Ovary (tissue), 3 donors: Measurements from ENCODE around the gene TRMT112.

Experiments used
- POLR2A ChIP-seq: fragments of 450-650 bp; IDR thresholded peaks from one replicate; pipeline ENCODE4 v1.6.1; 2017; ENCODE audit warnings: antibody characterized with exemption, mild to moderate bottlenecking, moderate library complexity
- TF ChIP-seq, protein P1 (sequence below), 3 donors: fragments of 450-650 bp in 2 of 3; fragments of 200-600 bp in 1 of 3; IDR thresholded peaks; one replicate each; pipeline versions ENCODE4 v1.5.1 to v1.8.0; 2016 to 2022; ENCODE audit warnings: antibody characterized with exemption in 3 of 3, mild to moderate bottlenecking in 1 of 3
- donor health status: DM: no; HTN: no; CAD: no.

DNA sequence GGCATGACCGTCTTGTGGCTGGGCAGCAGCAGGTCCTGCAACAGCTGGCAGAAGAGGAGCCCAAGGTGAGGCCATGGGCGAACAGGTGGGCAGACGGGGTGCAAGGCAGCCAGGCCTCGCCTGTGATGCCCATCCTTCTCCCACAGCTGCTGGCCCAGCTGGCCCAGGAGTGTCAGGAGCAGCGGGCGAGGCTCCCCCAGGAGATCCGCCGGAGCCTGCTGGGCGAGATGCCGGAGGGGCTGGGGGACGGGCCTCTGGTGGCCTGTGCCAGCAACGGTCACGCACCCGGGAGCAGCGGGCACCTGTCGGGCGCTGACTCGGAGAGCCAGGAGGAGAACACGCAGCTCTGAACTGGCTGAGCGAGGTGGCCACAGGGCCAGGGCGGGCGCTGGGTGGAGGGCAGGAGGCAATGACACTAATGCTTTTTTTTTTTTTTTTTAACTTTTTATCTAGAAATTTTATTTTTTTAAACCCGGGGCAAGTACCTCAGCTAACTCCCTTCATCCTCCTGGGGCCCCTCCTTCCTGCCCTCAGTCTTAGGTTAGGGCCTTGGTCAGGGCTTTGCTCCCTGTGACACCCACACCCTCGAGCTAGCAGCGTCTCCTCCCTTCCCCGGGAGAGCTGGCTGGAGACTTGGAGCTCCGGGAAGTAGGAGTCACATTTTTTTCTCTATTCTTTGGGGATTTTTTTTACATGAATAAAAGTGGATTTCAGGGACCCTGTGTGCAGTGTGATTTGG, 50.0 kb downstream of the TRMT112 start:
- no peak for TF ChIP-seq POLR2A
- TF ChIP-seq, protein P1, sequence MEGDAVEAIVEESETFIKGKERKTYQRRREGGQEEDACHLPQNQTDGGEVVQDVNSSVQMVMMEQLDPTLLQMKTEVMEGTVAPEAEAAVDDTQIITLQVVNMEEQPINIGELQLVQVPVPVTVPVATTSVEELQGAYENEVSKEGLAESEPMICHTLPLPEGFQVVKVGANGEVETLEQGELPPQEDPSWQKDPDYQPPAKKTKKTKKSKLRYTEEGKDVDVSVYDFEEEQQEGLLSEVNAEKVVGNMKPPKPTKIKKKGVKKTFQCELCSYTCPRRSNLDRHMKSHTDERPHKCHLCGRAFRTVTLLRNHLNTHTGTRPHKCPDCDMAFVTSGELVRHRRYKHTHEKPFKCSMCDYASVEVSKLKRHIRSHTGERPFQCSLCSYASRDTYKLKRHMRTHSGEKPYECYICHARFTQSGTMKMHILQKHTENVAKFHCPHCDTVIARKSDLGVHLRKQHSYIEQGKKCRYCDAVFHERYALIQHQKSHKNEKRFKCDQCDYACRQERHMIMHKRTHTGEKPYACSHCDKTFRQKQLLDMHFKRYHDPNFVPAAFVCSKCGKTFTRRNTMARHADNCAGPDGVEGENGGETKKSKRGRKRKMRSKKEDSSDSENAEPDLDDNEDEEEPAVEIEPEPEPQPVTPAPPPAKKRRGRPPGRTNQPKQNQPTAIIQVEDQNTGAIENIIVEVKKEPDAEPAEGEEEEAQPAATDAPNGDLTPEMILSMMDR (IDR thresholded peaks at IDR 0.05), result no peak
